BE2C (cell line): ENCODE data around the gene REG3A.

Experiments used
- DNase-seq: peaks from one replicate; pipeline ENCODE4 v3.0.0-alpha.2; 2020
- H3K27me3 ChIP-seq: fragments of 250-450 bp; sonication (Bioruptor Pico); 2 replicates; pipeline ENCODE4 v1.5.1; 2020; ENCODE audit warnings: mild to moderate bottlenecking
- H3K36me3 ChIP-seq: fragments of 250-450 bp; sonication (Bioruptor Pico); 2 replicates; pipeline ENCODE4 v1.5.1; 2020; ENCODE audit warnings: mild to moderate bottlenecking
- H3K4me1 ChIP-seq: fragments of 250-450 bp; sonication (Bioruptor Pico); 2 replicates; pipeline ENCODE4 v1.5.1; 2020
- H3K4me3 ChIP-seq: 2 replicates; pipeline ENCODE4 v1.5.1; 2011; ENCODE audit warnings: low read depth, low read length
- H3K9me3 ChIP-seq: fragments of 250-450 bp; sonication (Bioruptor Pico); 2 replicates; pipeline ENCODE4 v1.5.1; 2020
- CTCF ChIP-seq: IDR thresholded peaks from 2 replicates; pipeline ENCODE4 v1.5.1; 2012; ENCODE audit warnings: mild to moderate bottlenecking, low read depth, low read length

The REG3A gene

GRCh38 chr2:79159030-79159429, 523 bp downstream of the REG3A start:
- no peaks in the 10 kb centered on the region for H3K9me3 ChIP-seq
- no peaks in the 10 kb centered on the region for H3K4me1 ChIP-seq
- H3K4me3 ChIP-seq = no peak overlapping the region
- H3K36me3 ChIP-seq = no peaks in the 10 kb centered on the region
- no peak for TF ChIP-seq CTCF
- DNase-seq = no peak
- H3K27me3 ChIP-seq = no peaks in the 10 kb centered on the region

- DNase-seq = no peak
- no peaks in the 10 kb centered on the region for H3K4me1 ChIP-seq
- H3K9me3 ChIP-seq = no peaks in the 10 kb centered on the region
- no peaks in the 10 kb centered on the region for H3K27me3 ChIP-seq
- TF ChIP-seq CTCF = no peak
- no peaks in the 10 kb centered on the region for H3K36me3 ChIP-seq
- no peak overlapping the region for H3K4me3 ChIP-seq
These were observed 3.6 kb downstream of the REG3A start for GRCh38 chr2:79155826-79156476.

- TF ChIP-seq CTCF = no peak
- DNase-seq = no peak
- Histone ChIP-seq H3K4me1 (no peaks in the 10 kb centered on the region), H3K9me3 (no peaks in the 10 kb centered on the region), H3K4me3 (no peak overlapping the region), H3K36me3 (no peaks in the 10 kb centered on the region), H3K27me3 (no peaks in the 10 kb centered on the region)
These were observed 20.1 kb downstream of the REG3A start for GRCh38 chr2:79139423-79139822.

- DNase-seq = no peak
- TF ChIP-seq CTCF = no peak
- H3K4me3 ChIP-seq = no peak overlapping the region
- H3K36me3 ChIP-seq = no peaks in the 10 kb centered on the region
- H3K4me1 ChIP-seq = no peaks in the 10 kb centered on the region
- H3K27me3 ChIP-seq = no peaks in the 10 kb centered on the region
- H3K9me3 ChIP-seq = no peaks in the 10 kb centered on the region
These were observed 21.2 kb downstream of the REG3A start for GRCh38 chr2:79138385-79138784.

- no peaks in the 10 kb centered on the region for H3K36me3 ChIP-seq
- H3K27me3 ChIP-seq = no peaks in the 10 kb centered on the region
- H3K4me3 ChIP-seq = no peak overlapping the region
- no peak for DNase-seq
- no peaks in the 10 kb centered on the region for H3K4me1 ChIP-seq
- H3K9me3 ChIP-seq = no peaks in the 10 kb centered on the region
- TF ChIP-seq CTCF = 0 out of 2 replicates have a peak, but pooled peaks have one; percentile 5
These were observed 27.9 kb downstream of the REG3A start for GRCh38 chr2:79131687-79132086.

GRCh38 chr2:79129804-79130203, 29.7 kb downstream of the REG3A start:
- H3K9me3 ChIP-seq = no peaks in the 10 kb centered on the region
- TF ChIP-seq CTCF = no peak
- H3K36me3 ChIP-seq = no peaks in the 10 kb centered on the region
- no peaks in the 10 kb centered on the region for H3K4me1 ChIP-seq
- H3K27me3 ChIP-seq = no peaks in the 10 kb centered on the region
- no peak for DNase-seq
- H3K4me3 ChIP-seq = no peak overlapping the region
